Uterus (tissue), 4 donors: ENCODE measurements around the gene HSPA2. TPM values are rescaled to one million over a fixed set of nuclear protein-coding genes. Genes with fewer than 3 reads are reported as not detected.
"Not testable (repeated sequence)": the region's sequence is repeated elsewhere in the genome, so short reads cannot be mapped to it uniquely, and the experiment has no call there.

ENCODE experiments used
- DNase-seq, 2 donors: peaks; one replicate each; pipeline ENCODE4 v3.0.0-alpha.2; 2019 to 2020
- H3K27ac ChIP-seq, 2 donors: fragments of 200-600 bp; sonication (generic); 1 replicate in 1 of 2; 2 replicates in 1 of 2; pipeline ENCODE4 v1.5.1; 2016 to 2018
- H3K27me3 ChIP-seq, 2 donors: fragments of 200-600 bp; sonication (generic); one replicate each; pipeline ENCODE4 v1.5.1; 2018 to 2019; ENCODE audit warnings: control low read depth in 1 of 2
- H3K36me3 ChIP-seq, 2 donors: fragments of 200-600 bp; sonication (generic); one replicate each; pipeline ENCODE4 v1.5.1; 2019; ENCODE audit warnings: control low read depth in 1 of 2
- H3K4me1 ChIP-seq, 2 donors: fragments of 200-600 bp; sonication (generic); one replicate each; pipeline ENCODE4 v1.5.1; 2018 to 2019; ENCODE audit warnings: control low read depth in 1 of 2
- H3K4me3 ChIP-seq, 2 donors: fragments of 200-600 bp; sonication (generic); 1 replicate in 1 of 2; 2 replicates in 1 of 2; pipeline ENCODE4 v1.5.1; 2018 to 2019; ENCODE audit warnings: mild to moderate bottlenecking in 1 of 2
- H3K9me3 ChIP-seq, 2 donors: fragments of 200-600 bp; sonication (generic); one replicate each; pipeline ENCODE4 v1.5.1; 2019; ENCODE audit warnings: control low read depth in 1 of 2
- CTCF ChIP-seq, 4 experiments: fragments of 200-600 bp in 2 of 4; fragments of 450-650 bp in 2 of 4; sonication (generic) in 2 of 4; IDR thresholded peaks; one replicate each; pipeline ENCODE4 v1.5.1; 2016 to 2019; ENCODE audit warnings: antibody characterized with exemption in 4 of 4, mild to moderate bottlenecking in 2 of 4, moderate library complexity in 1 of 4
- POLR2A ChIP-seq, 2 donors: fragments of 450-650 bp; IDR thresholded peaks; one replicate each; pipeline ENCODE4 v1.6.1; 2016; ENCODE audit warnings: antibody characterized with exemption in 2 of 2, mild to moderate bottlenecking in 1 of 2, moderate library complexity in 1 of 2
- intact Hi-C: fragments of 100-400 bp; cut with DNase I; formaldehyde crosslinking; loops from one replicate; pipeline ENCODE4 v1.15.1; 2023; ENCODE audit warnings: low total_unique reads
- total RNA-seq, 4 donors: library from RNA; depleted of rRNA in 3 of 4; stranded (reverse); fragments of >200 nt in 3 of 4; gene quantifications; one replicate each; pipeline versions ENCODE4 v1.1.0 to v1.2.4, GENCODE V29; 2014 to 2023
- donor health status: DM: yes; HTN: yes; CAD: no.

The HSPA2 gene
- total RNA-seq, 4 donors from 2014 or later = 21.8 to 68.1 (median 26.8) TPM

- no peak for DNase-seq
- intact Hi-C loops = no loop called here
- no peak overlapping the region for H3K27ac ChIP-seq
- H3K9me3 ChIP-seq = no peaks in the 10 kb centered on the region
- H3K4me3 ChIP-seq = no peak overlapping the region
- H3K27me3 ChIP-seq = no peaks in the 10 kb centered on the region
- H3K4me1 ChIP-seq = no peaks in the 10 kb centered on the region
- H3K36me3 ChIP-seq = no peaks in the 10 kb centered on the region
- TF ChIP-seq CTCF (IDR thresholded peaks at IDR 0.05) (no peak), POLR2A (IDR thresholded peaks at IDR 0.05) (no peak)
Measured at GRCh38 chr14:64513271-64513670, 27.3 kb upstream of the HSPA2 start.

GRCh38 chr14:64515053-64515452 is 25.5 kb upstream of the HSPA2 start:
- H3K27me3 ChIP-seq = no peaks in the 10 kb centered on the region
- H3K9me3 ChIP-seq = no peaks in the 10 kb centered on the region
- intact Hi-C loops = no loop called here
- H3K4me3 ChIP-seq = no peak overlapping the region
- no peaks in the 10 kb centered on the region for H3K36me3 ChIP-seq
- no peak for DNase-seq
- no peak overlapping the region for H3K27ac ChIP-seq
- no peak for TF ChIP-seq POLR2A (IDR thresholded peaks at IDR 0.05)
- no peak for TF ChIP-seq CTCF (IDR thresholded peaks at IDR 0.05)
- H3K4me1 ChIP-seq = no peaks in the 10 kb centered on the region

DNA sequence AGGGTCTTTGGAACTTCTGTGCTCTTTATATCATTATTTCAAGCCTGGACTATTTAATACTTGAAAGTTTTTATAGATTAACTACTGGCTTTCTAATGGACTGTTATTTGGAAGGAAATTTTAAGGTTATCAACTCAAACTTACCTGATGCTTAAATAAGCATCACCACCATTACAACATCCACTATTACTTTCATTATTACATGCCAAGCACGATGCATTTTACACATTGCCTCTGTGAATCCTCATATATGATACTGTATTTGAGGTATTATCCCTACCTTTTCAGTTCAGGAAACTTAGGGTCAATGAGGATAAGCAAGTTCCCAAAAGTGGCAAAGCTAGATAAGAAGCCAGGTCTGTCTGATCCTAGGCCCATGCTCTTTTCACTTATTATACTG is 23.6 kb upstream of the HSPA2 start:
- Histone ChIP-seq H3K27me3 (no peaks in the 10 kb centered on the region), H3K4me3 (no peak overlapping the region), H3K27ac (no peak overlapping the region), H3K36me3 (no peaks in the 10 kb centered on the region), H3K4me1 (no peaks in the 10 kb centered on the region), H3K9me3 (no peaks in the 10 kb centered on the region)
- DNase-seq = no peak
- intact Hi-C loops = no loop called here
- TF ChIP-seq POLR2A (IDR thresholded peaks at IDR 0.05) (no peak), CTCF (IDR thresholded peaks at IDR 0.05) (no peak)

DNA sequence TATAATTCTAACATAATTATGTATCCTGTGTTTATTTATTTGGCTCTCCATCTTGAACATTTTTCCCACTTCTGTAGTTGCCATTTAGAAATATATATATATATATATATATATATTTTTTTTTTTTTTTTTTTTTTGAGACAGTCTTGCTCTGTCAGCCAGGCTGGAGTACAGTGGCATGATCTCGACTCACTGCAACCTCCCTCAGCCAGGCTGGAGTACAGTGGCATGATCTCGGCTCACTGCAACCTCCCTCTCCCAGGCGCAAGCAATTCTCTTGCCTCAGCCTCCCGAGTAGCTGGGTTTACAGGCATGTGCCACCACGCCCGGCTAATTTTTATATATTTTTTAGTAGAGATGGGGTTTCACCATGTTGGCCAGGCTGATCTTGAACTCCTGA is 22.9 kb upstream of the HSPA2 start:
- H3K36me3 ChIP-seq, H3K27me3 ChIP-seq, H3K4me3 ChIP-seq, H3K9me3 ChIP-seq, DNase-seq, H3K27ac ChIP-seq, H3K4me1 ChIP-seq, intact Hi-C loops: not testable (repeated sequence)

DNA sequence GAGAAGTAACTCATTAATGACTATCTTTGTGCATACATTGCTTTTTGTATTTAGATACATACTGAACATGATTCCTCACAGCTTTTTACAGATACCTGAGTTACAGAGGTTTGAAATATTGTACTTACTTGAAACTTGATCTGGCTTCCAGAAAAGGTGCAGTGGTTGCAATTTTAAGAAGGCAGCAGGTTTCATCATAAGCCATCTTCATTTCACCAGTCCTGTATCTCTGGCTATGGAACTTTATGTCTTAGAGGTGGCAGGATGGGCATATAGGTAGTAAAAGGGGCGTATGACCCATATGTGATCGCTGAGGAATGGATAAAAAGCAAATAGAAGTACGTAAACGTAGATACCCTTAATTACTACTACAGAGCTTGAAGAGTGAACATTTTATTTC is 22.3 kb upstream of the HSPA2 start:
- Histone ChIP-seq H3K27ac (no peak overlapping the region), H3K4me3 (no peak overlapping the region), H3K27me3 (no peaks in the 10 kb centered on the region), H3K36me3 (no peaks in the 10 kb centered on the region), H3K4me1 (no peaks in the 10 kb centered on the region), H3K9me3 (no peaks in the 10 kb centered on the region)
- TF ChIP-seq POLR2A (IDR thresholded peaks at IDR 0.05) (no peak), CTCF (IDR thresholded peaks at IDR 0.05) (no peak)
- intact Hi-C loops = no loop called here
- DNase-seq = no peak

DNA sequence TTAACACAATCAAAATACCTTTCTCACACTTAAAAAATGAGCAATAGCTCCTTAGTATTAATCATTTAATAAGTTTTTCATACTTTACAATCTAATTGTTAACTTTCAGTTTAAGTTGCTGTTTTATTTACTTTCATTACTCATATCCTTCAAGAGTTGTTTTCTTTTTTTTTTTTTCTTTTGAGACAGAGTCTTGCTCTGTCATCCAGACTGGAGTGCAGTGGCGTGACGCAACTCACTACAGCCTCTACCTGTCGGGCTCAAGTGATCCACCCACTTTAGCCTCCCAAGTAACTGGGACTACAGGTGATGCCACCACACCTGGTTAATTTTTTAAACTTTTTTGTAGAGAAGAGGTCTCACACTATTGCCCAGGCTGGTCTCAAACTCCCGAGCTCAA is 19.8 kb upstream of the HSPA2 start:
- Histone ChIP-seq H3K4me3 (no peak overlapping the region), H3K9me3 (no peaks in the 10 kb centered on the region), H3K27ac (no peak overlapping the region), H3K27me3 (no peaks in the 10 kb centered on the region), H3K4me1 (no peaks in the 10 kb centered on the region), H3K36me3 (no peaks in the 10 kb centered on the region)
- TF ChIP-seq POLR2A (IDR thresholded peaks at IDR 0.05) = no peak
- no peak for TF ChIP-seq CTCF (IDR thresholded peaks at IDR 0.05)
- intact Hi-C loops = no loop called here
- no peak for DNase-seq
